ENCODE results near the gene TENM4.

The TENM4 gene

DNA sequence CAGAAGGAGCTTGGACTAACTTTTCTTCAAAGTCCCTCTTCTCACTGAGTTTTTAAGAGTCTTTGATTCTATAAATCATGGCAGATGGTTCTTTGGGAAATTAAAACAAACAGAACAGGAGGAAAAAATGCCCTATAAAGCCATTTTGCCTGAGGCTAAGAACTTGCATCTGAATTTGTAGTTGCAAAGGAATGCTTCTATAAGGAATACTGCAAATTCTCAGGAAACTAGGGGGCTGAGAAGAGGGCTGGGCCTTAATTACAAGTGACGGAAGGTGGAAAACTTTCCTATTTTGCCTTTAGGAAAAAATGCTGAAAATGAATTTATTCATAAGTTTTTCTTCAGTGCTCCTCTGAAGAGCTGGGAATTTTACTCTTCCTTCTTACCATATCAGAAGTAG is 776.2 kb downstream of the TENM4 start:
- H3K4me1 ChIP-seq (ENCODE audit: control insufficient read depth in 1 of 2, insufficient read depth in 2 of 2, low read length in 2 of 2): no peaks in the 10 kb centered on the region
- no peaks in the 10 kb centered on the region for H3K36me3 ChIP-seq (ENCODE audit: control insufficient read depth in 1 of 2, insufficient read depth in 2 of 2, low read length in 2 of 2)
- H3K9ac ChIP-seq (ENCODE audit: low read depth in 1 of 2, low read length in 2 of 2): no peak overlapping the region
- H3K4me3 ChIP-seq (ENCODE audit: low read depth in 1 of 2, low read length in 2 of 2): no peak overlapping the region
- H3K9me3 ChIP-seq (ENCODE audit: control insufficient read depth in 1 of 2, low read length in 2 of 2): no peaks in the 10 kb centered on the region
- H3K27me3 ChIP-seq (ENCODE audit: control insufficient read depth in 1 of 2, insufficient read depth in 2 of 2, low read length in 2 of 2): peaks cover 0 to 4% of the 10 kb centered on the region in 2 donors
- no peak overlapping the region for H3K27ac ChIP-seq (ENCODE audit: low read depth, low read length)

DNA sequence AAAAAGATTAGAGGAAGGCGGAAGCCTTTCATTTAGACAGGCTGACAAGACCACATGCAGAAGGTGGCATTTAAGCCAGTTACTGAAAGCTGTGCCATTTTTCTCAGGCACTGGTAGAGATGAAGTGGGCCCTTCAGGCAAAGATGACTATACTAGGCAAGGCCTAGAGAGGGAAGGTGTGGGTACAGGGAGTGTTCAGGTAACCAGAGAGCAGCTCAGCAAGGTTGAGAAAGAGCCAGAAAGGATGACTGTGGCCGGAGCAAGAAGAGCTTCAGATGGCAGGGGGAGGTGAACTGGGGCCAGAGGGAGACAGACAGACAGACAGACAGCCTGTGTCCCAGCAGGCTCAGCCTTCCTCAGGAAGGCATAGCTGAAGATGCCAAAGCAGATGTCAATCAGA is 778.0 kb downstream of the TENM4 start:
- peaks cover 0 to 4% of the 10 kb centered on the region in 2 donors for H3K27me3 ChIP-seq (ENCODE audit: control insufficient read depth in 1 of 2, insufficient read depth in 2 of 2, low read length in 2 of 2)
- no peaks in the 10 kb centered on the region for H3K4me1 ChIP-seq (ENCODE audit: control insufficient read depth in 1 of 2, insufficient read depth in 2 of 2, low read length in 2 of 2)
- no peak overlapping the region for H3K27ac ChIP-seq (ENCODE audit: low read depth, low read length)
- no peaks in the 10 kb centered on the region for H3K9me3 ChIP-seq (ENCODE audit: control insufficient read depth in 1 of 2, low read length in 2 of 2)
- no peak overlapping the region for H3K9ac ChIP-seq (ENCODE audit: low read depth in 1 of 2, low read length in 2 of 2)
- no peak overlapping the region for H3K4me3 ChIP-seq (ENCODE audit: low read depth in 1 of 2, low read length in 2 of 2)
- no peaks in the 10 kb centered on the region for H3K36me3 ChIP-seq (ENCODE audit: control insufficient read depth in 1 of 2, insufficient read depth in 2 of 2, low read length in 2 of 2)

DNA sequence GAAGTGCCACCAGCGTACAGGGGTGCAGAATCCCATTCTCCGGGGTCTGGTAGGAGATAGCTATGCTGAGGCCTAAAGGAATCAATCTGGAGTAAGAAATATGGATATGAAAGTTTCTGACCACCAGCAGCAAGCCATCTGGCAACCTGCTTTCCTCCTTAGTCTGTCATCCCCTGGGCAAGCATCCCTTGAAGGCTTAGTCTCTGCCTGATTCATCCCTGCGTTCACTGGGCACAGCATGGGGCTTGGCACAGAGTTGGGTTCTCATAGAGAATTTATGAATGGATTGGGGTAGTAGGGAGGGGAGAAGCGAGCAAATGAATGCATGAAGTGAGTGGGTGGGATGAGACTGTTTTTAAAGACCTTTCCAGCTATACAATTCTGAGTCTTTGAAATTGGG is 780.4 kb downstream of the TENM4 start:
- Histone ChIP-seq H3K4me1 (ENCODE audit: control insufficient read depth in 1 of 2, insufficient read depth in 2 of 2, low read length in 2 of 2) (no peaks in the 10 kb centered on the region), H3K4me3 (ENCODE audit: low read depth in 1 of 2, low read length in 2 of 2) (no peak overlapping the region)

DNA sequence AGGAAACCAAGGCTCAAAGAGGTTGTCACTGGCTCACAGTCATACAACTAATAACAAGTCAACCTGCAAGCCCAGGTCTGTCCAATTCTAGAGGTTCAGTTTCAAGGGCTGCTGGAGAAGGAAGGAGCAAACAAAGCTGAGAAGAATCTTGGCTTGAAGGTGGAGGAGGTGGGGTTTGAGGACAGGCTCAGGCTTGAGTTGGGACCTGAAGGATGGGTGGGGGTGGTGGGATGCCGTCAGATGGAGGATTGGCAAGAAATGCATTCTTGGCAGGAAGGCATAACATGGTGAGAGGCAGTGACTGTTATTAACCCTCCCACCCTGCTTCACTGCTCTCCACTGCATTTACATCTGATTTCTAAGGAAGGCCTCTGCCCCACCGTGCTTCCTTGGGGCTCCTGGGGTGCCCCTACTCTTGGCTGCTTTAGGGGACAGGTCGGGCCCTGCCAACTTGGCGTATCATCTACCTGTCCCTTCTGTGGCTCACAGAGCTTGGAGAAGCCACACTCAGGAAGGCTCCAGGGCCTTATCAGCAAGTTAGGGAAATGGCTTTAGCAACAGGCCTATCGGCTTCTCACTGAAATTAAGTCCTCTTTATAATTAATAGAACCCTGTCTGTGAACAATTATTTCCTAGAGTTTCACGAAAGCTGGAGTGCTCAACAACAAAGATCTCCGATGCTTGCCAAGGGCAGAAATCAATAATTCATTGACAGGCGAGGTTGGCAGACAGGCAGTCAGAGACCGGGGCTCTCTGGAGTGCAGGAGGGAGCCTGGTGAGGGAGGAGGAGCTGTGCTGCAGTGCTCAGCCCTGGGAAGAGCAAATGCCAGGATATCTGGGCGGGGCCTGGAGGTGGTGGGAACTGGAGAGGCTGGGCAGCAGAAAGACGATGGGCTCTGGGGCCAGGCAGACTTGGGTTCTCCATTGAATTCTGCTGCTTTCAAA is 781.2 kb downstream of the TENM4 start:
- no peak overlapping the region for H3K27ac ChIP-seq (ENCODE audit: low read depth, low read length)
- no peaks in the 10 kb centered on the region for H3K4me1 ChIP-seq (ENCODE audit: control insufficient read depth in 1 of 2, insufficient read depth in 2 of 2, low read length in 2 of 2)
- H3K36me3 ChIP-seq (ENCODE audit: control insufficient read depth in 1 of 2, insufficient read depth in 2 of 2, low read length in 2 of 2): no peaks in the 10 kb centered on the region

More for the DNA sequence above, 780.4 kb downstream of the TENM4 start:
- Histone ChIP-seq H3K9ac (ENCODE audit: low read depth in 1 of 2, low read length in 2 of 2) (no peak overlapping the region), H3K36me3 (ENCODE audit: control insufficient read depth in 1 of 2, insufficient read depth in 2 of 2, low read length in 2 of 2) (no peaks in the 10 kb centered on the region), H3K27me3 (ENCODE audit: control insufficient read depth in 1 of 2, insufficient read depth in 2 of 2, low read length in 2 of 2) (no peaks in the 10 kb centered on the region), H3K27ac (ENCODE audit: low read depth, low read length) (no peak overlapping the region), H3K9me3 (ENCODE audit: control insufficient read depth in 1 of 2, low read length in 2 of 2) (no peaks in the 10 kb centered on the region)

DNA sequence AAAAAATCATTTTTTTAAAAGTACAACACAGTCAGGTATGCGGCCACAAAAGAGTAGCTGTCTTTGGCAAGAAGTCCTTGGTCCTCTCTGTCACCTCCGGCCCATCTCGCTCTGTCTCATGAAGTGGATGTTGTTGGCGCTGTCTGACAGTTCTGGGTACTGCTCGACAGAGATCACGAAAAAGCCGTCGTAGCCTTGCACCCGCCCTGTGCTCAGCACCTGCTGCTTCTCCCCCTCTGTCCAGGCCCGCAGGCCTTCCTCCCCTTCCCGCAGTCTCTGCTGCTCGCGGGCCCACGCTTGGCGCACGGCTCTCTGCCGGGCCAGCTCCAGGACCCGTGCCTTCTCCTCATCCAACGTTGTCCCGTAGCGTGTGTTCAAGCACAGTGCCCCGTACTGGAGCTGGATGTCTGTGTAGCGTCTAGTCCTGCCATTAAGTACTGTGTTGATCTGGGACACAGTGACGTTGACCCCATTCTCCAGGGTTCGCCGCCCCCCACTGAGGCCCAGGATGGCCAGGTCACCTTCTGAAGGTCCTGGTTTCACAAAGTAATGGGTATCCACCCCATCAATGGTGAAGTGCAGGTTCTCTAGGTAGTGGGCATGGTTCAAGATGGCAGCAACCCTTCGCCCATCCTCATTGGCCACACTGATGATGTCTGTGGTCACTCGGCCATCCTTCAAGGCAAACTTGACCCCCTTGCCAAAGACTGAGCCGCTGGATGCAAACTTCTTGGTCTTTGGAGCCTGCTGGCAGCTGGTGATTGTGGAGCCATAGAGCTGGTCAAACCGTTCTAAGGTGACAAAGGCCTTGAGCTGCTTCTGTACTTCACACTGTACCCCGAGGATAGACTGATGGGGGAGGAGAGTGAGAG is 782.6 kb downstream of the TENM4 start:
- Histone ChIP-seq H3K36me3 (ENCODE audit: control insufficient read depth in 1 of 2, insufficient read depth in 2 of 2, low read length in 2 of 2) (no peaks in the 10 kb centered on the region), H3K4me3 (ENCODE audit: low read depth in 1 of 2, low read length in 2 of 2) (no peak overlapping the region), H3K27ac (ENCODE audit: low read depth, low read length) (no peak overlapping the region), H3K27me3 (ENCODE audit: control insufficient read depth in 1 of 2, insufficient read depth in 2 of 2, low read length in 2 of 2) (no peaks in the 10 kb centered on the region), H3K9ac (ENCODE audit: low read depth in 1 of 2, low read length in 2 of 2) (no peak overlapping the region), H3K4me1 (ENCODE audit: control insufficient read depth in 1 of 2, insufficient read depth in 2 of 2, low read length in 2 of 2) (no peaks in the 10 kb centered on the region), H3K9me3 (ENCODE audit: control insufficient read depth in 1 of 2, low read length in 2 of 2) (no peaks in the 10 kb centered on the region)

More for the DNA sequence above, 781.2 kb downstream of the TENM4 start:
- no peaks in the 10 kb centered on the region for H3K9me3 ChIP-seq (ENCODE audit: control insufficient read depth in 1 of 2, low read length in 2 of 2)
- no peak overlapping the region for H3K4me3 ChIP-seq (ENCODE audit: low read depth in 1 of 2, low read length in 2 of 2)
- no peak overlapping the region for H3K9ac ChIP-seq (ENCODE audit: low read depth in 1 of 2, low read length in 2 of 2)
- no peaks in the 10 kb centered on the region for H3K27me3 ChIP-seq (ENCODE audit: control insufficient read depth in 1 of 2, insufficient read depth in 2 of 2, low read length in 2 of 2)

DNA sequence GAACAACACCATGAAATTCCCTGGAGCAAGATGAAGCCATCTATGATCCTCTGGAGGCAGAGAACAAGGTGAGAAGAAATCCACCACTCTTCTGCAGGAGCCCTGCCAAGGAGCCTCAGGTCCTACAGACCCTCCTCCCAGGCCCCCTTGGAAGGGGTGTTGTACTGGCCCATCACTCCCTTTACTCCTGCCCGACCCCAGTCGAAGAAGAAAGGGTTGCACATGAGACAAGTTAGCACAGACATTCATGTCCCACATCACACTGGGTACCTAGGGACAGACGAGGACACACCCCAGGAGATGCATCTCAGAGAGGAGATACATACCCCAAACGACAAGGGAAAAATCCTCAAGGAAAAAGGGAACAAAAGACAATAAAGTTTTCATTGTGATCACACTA is 783.4 kb downstream of the TENM4 start:
- Histone ChIP-seq H3K9ac (ENCODE audit: low read depth in 1 of 2, low read length in 2 of 2) (no peak overlapping the region), H3K4me3 (ENCODE audit: low read depth in 1 of 2, low read length in 2 of 2) (no peak overlapping the region), H3K9me3 (ENCODE audit: control insufficient read depth in 1 of 2, low read length in 2 of 2) (no peaks in the 10 kb centered on the region), H3K4me1 (ENCODE audit: control insufficient read depth in 1 of 2, insufficient read depth in 2 of 2, low read length in 2 of 2) (no peaks in the 10 kb centered on the region), H3K36me3 (ENCODE audit: control insufficient read depth in 1 of 2, insufficient read depth in 2 of 2, low read length in 2 of 2) (no peaks in the 10 kb centered on the region), H3K27me3 (ENCODE audit: control insufficient read depth in 1 of 2, insufficient read depth in 2 of 2, low read length in 2 of 2) (no peaks in the 10 kb centered on the region), H3K27ac (ENCODE audit: low read depth, low read length) (no peak overlapping the region)

DNA sequence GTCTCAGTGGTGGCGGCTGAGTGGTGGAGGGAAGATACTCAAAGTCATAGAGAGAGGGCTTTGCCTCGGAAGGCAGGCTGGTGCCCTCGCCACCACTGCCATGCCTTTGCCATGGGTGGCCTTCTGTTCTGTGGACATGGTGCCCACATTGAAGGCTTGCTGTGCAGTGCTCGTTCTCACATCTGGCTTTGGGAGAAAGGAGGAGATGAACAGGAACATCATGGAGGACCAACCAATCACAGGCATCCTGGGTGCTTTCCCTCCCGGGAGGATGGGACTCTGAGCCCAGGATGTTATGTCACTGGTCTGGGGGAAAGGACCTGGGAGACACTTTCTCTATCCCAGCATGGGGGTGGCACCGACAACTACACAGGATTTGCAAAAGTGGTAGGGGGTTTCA is 783.8 kb downstream of the TENM4 start:
- H3K4me1 ChIP-seq (ENCODE audit: control insufficient read depth in 1 of 2, insufficient read depth in 2 of 2, low read length in 2 of 2): no peaks in the 10 kb centered on the region
- H3K27ac ChIP-seq (ENCODE audit: low read depth, low read length): no peak overlapping the region
- no peak overlapping the region for H3K4me3 ChIP-seq (ENCODE audit: low read depth in 1 of 2, low read length in 2 of 2)
- no peaks in the 10 kb centered on the region for H3K27me3 ChIP-seq (ENCODE audit: control insufficient read depth in 1 of 2, insufficient read depth in 2 of 2, low read length in 2 of 2)
- no peaks in the 10 kb centered on the region for H3K9me3 ChIP-seq (ENCODE audit: control insufficient read depth in 1 of 2, low read length in 2 of 2)
- H3K9ac ChIP-seq (ENCODE audit: low read depth in 1 of 2, low read length in 2 of 2): no peak overlapping the region
- H3K36me3 ChIP-seq (ENCODE audit: control insufficient read depth in 1 of 2, insufficient read depth in 2 of 2, low read length in 2 of 2): no peaks in the 10 kb centered on the region

DNA sequence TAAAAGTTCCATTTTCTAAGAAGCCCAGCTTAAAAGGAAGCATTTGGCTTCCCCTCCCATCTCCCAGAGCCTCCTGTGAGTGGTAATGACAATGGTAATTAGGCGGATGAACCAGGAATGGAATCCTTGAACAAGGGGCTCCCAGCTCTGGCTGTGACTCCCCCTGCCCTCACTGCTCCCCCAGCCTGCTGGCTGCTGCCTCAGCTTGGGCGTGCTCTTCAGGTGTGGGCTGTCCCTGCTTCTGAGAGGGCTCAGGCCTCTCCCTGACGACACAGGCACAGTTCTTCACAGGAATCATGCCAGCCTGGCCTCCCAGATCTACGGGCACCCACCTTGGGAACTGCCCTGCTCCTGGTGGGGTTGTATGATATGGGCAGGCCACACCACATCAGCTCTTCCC is 784.5 kb downstream of the TENM4 start:
- Histone ChIP-seq H3K9ac (ENCODE audit: low read depth in 1 of 2, low read length in 2 of 2) (no peak overlapping the region), H3K27me3 (ENCODE audit: control insufficient read depth in 1 of 2, insufficient read depth in 2 of 2, low read length in 2 of 2) (no peaks in the 10 kb centered on the region), H3K4me3 (ENCODE audit: low read depth in 1 of 2, low read length in 2 of 2) (no peak overlapping the region), H3K36me3 (ENCODE audit: control insufficient read depth in 1 of 2, insufficient read depth in 2 of 2, low read length in 2 of 2) (no peaks in the 10 kb centered on the region), H3K27ac (ENCODE audit: low read depth, low read length) (no peak overlapping the region), H3K4me1 (ENCODE audit: control insufficient read depth in 1 of 2, insufficient read depth in 2 of 2, low read length in 2 of 2) (no peaks in the 10 kb centered on the region), H3K9me3 (ENCODE audit: control insufficient read depth in 1 of 2, low read length in 2 of 2) (no peaks in the 10 kb centered on the region)

DNA sequence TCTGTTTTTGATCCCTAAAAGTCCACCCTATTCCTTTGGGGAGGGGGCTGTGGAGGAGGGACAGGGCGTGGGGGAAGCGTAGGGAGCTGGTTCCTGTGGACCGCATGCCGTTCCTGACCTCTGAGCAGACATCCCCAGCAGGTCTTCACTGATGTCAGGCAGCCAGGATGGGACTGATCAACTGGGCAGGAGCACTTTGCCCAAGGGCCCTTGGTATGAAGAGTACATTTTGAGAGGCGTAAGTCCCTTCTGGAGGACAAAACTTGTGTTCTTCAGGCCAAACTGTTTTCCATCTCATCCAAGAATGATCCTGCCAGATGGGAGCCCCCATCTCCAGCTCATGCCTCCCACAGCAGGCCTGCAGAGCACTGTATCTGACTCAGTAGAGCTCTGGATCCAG is 785.3 kb downstream of the TENM4 start:
- no peak overlapping the region for H3K4me3 ChIP-seq (ENCODE audit: low read depth in 1 of 2, low read length in 2 of 2)
- H3K27me3 ChIP-seq (ENCODE audit: control insufficient read depth in 1 of 2, insufficient read depth in 2 of 2, low read length in 2 of 2): no peaks in the 10 kb centered on the region
- H3K9me3 ChIP-seq (ENCODE audit: control insufficient read depth in 1 of 2, low read length in 2 of 2): no peaks in the 10 kb centered on the region
- H3K9ac ChIP-seq (ENCODE audit: low read depth in 1 of 2, low read length in 2 of 2): no peak overlapping the region
- no peaks in the 10 kb centered on the region for H3K36me3 ChIP-seq (ENCODE audit: control insufficient read depth in 1 of 2, insufficient read depth in 2 of 2, low read length in 2 of 2)
- H3K27ac ChIP-seq (ENCODE audit: low read depth, low read length): no peak overlapping the region
- no peaks in the 10 kb centered on the region for H3K4me1 ChIP-seq (ENCODE audit: control insufficient read depth in 1 of 2, insufficient read depth in 2 of 2, low read length in 2 of 2)

DNA sequence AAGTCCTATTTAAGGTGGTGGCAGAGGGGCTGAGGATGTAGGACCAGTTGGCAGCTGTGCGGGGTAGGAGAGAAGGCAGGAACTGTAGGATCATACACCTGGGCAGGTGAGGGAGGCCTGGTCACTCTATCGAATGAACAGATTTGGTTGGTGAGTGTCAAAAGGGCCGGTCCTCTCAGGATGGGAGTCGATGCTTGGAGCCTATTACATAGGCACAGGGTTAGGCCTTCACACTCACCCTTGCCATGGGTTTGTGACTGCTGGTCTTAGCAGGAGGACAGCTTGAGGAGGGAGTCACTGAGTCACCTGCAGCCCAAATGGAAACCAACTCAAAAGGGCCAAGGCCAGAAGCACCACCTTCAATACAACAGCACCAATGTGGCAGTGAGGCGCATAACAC is 786.0 kb downstream of the TENM4 start:
- H3K9ac ChIP-seq (ENCODE audit: low read depth in 1 of 2, low read length in 2 of 2): no peak overlapping the region
- H3K36me3 ChIP-seq (ENCODE audit: control insufficient read depth in 1 of 2, insufficient read depth in 2 of 2, low read length in 2 of 2): no peaks in the 10 kb centered on the region
- no peaks in the 10 kb centered on the region for H3K9me3 ChIP-seq (ENCODE audit: control insufficient read depth in 1 of 2, low read length in 2 of 2)
- H3K27ac ChIP-seq (ENCODE audit: low read depth, low read length): no peak overlapping the region
- H3K27me3 ChIP-seq (ENCODE audit: control insufficient read depth in 1 of 2, insufficient read depth in 2 of 2, low read length in 2 of 2): no peaks in the 10 kb centered on the region
- H3K4me1 ChIP-seq (ENCODE audit: control insufficient read depth in 1 of 2, insufficient read depth in 2 of 2, low read length in 2 of 2): no peaks in the 10 kb centered on the region
- H3K4me3 ChIP-seq (ENCODE audit: low read depth in 1 of 2, low read length in 2 of 2): no peak overlapping the region

Measured in duodenal mucosa (tissue), 2 donors.